GM18526 (cell line): ENCODE measurements around the gene C19orf25.

ENCODE experiments used
- POLR2A ChIP-seq: IDR thresholded peaks from 3 replicates; pipeline ENCODE4 v1.6.1; 2011; ENCODE audit not compliant: insufficient read length; ENCODE audit errors: extremely low read depth

The C19orf25 gene

GRCh38 chr19:1491114-1491848 is 12.3 kb upstream of the C19orf25 start, which contains the start of gene REEP6:
Gene REEP6 (plus strand): TSS chr19:1491181. CDS start chr19:1491270, 89 bp downstream.
- TF ChIP-seq POLR2A: no peak

GRCh38 chr19:1490311-1491113 is 11.5 kb upstream of the C19orf25 start, which contains the start of gene PCSK4:
Gene PCSK4 (minus strand): TSS chr19:1490350. CDS start chr19:1490346, 4 bp downstream.
- TF ChIP-seq POLR2A: no peak

- peak; percentile 12 for TF ChIP-seq POLR2A
These were observed 10.7 kb upstream of the C19orf25 start for GRCh38 chr19:1489463-1490310.

GRCh38 chr19:1488282-1488601 is 9.2 kb upstream of the C19orf25 start:
- TF ChIP-seq POLR2A: no peak

- no peak for TF ChIP-seq POLR2A
These were observed 8.7 kb upstream of the C19orf25 start for GRCh38 chr19:1487576-1488281.

- no peak for TF ChIP-seq POLR2A
These were observed 7.9 kb upstream of the C19orf25 start for GRCh38 chr19:1486720-1487575.

- TF ChIP-seq POLR2A: no peak
These were observed 5.0 kb upstream of the C19orf25 start for GRCh38 chr19:1483979-1484428.

GRCh38 chr19:1483131-1483978 is 4.3 kb upstream of the C19orf25 start:
- TF ChIP-seq POLR2A: no peak

- no peak for TF ChIP-seq POLR2A
These were observed 3.5 kb upstream of the C19orf25 start for GRCh38 chr19:1482361-1483130.

- TF ChIP-seq POLR2A: no peak
These were observed 2.9 kb upstream of the C19orf25 start for GRCh38 chr19:1481893-1482360.

GRCh38 chr19:1481224-1481892 is 2.3 kb upstream of the C19orf25 start:
- no peak for TF ChIP-seq POLR2A

GRCh38 chr19:1475751-1476437 is 3.1 kb downstream of the C19orf25 start:
- no peak for TF ChIP-seq POLR2A
